Measurements from ENCODE around the gene BCAS3.
A peak's percentile ranks its signal among the peaks of the same experiment; 100 is the strongest.

The BCAS3 gene

DNA sequence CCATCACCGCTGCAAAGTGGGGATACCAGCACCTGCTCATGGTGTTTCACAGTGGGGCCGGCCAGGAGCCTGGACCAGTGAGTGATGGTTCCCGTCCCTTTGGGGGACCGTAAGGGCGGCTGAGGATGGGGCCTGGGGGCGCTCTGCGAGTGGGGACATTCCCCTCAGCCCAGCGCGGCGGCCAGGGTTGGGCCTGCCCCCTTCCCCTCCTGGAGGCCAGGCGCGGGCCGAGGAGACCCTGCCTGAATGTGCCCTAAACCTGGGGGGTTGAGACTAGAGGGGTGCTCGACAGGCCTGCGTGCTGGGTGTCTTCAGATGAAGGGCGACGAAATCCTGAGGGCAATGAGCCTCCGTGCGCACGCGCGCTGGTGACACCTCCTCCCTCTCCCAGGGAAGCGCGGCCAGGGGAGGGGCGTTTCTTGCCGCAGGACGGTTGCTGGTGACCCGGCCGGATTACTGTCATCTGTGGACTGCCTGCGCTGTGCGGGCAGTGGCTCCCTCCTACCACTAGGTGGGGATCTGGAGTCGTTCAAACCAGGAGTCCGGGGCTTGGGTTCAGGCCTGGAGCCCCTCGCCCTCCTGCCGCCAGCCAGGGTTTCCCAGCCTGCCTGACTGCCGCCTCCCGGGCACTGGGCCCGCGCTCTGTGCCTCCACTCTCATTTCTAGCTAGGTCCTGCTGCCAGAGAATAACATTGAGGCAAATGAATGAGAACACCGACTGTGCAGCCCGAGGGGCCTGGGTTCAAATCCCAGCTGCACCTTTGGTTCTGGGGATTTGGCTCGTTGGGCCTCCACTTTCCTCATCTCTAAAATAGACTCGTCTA is 739.1 kb downstream of the BCAS3 start:
- H3K4me3 ChIP-seq (replicated peaks; ENCODE audit: low read depth, low read length): peak overlapping the region; percentile 22
- TF ChIP-seq, protein P1, sequence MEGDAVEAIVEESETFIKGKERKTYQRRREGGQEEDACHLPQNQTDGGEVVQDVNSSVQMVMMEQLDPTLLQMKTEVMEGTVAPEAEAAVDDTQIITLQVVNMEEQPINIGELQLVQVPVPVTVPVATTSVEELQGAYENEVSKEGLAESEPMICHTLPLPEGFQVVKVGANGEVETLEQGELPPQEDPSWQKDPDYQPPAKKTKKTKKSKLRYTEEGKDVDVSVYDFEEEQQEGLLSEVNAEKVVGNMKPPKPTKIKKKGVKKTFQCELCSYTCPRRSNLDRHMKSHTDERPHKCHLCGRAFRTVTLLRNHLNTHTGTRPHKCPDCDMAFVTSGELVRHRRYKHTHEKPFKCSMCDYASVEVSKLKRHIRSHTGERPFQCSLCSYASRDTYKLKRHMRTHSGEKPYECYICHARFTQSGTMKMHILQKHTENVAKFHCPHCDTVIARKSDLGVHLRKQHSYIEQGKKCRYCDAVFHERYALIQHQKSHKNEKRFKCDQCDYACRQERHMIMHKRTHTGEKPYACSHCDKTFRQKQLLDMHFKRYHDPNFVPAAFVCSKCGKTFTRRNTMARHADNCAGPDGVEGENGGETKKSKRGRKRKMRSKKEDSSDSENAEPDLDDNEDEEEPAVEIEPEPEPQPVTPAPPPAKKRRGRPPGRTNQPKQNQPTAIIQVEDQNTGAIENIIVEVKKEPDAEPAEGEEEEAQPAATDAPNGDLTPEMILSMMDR (IDR thresholded peaks at IDR 0.05; ENCODE audit: low read length, missing control alignments): peak; percentile 90
- DNase-seq (ENCODE audit: low read depth): peak; percentile 87

DNA sequence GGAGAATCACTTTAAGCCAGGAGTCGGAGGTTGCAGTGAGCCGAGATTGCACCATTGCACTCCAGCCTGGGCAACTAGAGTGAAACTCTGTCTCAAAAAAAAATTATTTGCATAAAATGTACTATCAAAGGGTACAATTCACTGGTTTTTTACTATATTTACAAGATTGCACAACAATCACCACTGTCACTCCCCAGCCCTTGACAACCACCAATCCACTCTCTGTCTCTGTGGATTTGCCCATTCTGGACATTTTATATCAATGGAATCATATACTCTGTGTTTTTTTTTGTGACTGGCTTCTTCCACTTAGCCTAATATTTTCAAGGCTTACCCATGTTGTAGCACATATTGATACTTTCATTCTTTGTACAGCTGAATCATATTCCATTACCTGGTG is 740.8 kb downstream of the BCAS3 start:
- TF ChIP-seq, protein P1 (IDR thresholded peaks at IDR 0.05; ENCODE audit: low read length, missing control alignments): no peak
- DNase-seq (ENCODE audit: low read depth): no peak
- no peak overlapping the region for H3K4me3 ChIP-seq (replicated peaks; ENCODE audit: low read depth, low read length)

DNA sequence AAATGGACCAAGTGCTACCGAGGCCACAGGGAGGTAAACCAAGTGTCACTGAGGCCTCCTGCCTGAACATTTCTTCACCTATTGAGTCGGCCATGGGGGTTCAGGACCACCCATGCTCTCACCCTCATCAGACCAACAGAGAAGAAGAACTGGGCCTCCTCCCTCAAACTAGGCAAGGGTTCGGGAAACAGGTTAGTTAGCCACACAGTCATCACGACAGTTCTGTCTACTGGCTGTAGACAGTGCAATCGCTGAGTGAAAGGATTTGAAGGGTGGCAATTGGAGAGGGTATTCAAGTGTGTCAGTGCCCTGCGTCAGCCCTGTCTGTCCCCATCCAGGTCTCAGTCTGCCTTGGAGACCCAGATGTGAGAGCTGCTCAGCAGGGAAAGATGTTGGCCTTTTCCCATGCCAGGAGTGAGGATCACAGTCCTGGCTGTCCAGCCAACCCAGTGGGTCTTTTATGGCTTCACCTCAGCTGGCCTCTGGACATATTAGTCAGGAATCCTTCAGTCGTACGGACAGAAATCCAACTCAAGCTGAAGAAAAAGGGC is 741.9 kb downstream of the BCAS3 start:
- H3K4me3 ChIP-seq (replicated peaks; ENCODE audit: low read depth, low read length): no peak overlapping the region
- DNase-seq (ENCODE audit: low read depth): no peak
- TF ChIP-seq, protein P1 (IDR thresholded peaks at IDR 0.05; ENCODE audit: low read length, missing control alignments): no peak

DNA sequence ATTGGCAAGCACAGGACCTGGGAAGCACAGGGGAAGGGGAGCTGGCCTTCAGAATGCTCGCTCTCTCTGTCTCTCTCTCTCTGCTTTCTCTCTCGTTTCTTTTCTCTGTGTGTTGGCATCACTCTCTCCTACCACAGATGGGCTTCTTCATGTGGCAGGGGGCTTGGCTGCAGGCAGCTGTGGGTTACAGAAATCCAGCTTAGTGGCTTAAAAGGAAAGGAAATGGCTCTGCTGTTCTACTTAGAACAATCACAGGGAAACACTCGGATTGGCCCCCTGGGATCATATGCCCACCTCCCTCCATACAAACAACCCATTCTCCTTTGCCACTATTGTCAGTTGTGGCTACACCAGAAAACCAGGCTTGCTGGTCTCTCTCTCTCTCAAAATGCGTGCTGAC is 742.4 kb downstream of the BCAS3 start:
- no peak overlapping the region for H3K4me3 ChIP-seq (replicated peaks; ENCODE audit: low read depth, low read length)
- TF ChIP-seq, protein P1 (IDR thresholded peaks at IDR 0.05; ENCODE audit: low read length, missing control alignments): no peak
- DNase-seq (ENCODE audit: low read depth): no peak

DNA sequence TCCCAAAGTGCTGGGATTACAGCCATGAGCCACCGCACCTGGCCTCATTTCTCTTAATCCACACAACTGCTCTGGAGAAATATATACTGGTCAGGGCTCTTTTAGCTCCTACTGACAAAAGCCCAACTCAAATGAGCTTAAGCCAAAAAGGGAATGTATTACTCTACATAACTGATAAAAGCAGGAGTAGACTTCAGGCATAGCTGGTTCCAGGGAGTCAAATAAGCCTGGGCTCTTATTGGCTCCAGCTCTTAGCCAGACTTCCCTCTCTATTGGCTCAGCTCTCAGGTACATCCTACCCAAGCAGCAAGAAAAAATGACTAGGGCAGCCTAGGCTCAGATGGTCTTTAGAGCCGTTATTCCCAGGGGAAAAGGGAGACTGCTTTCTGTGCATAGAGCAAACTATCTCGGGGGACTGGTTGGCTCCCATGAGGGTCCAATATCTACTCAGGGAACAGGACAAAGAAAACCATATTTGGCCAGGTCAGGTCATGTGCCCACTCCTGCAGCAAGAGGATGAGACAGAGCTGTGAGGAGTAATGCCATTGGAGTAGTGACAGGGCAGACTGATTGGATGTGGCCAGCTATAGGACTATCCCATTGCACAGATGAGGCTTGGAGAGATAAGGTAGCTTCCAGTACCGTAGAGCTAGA is 743.2 kb downstream of the BCAS3 start:
- H3K4me3 ChIP-seq (replicated peaks; ENCODE audit: low read depth, low read length): no peak overlapping the region
- DNase-seq (ENCODE audit: low read depth): no peak
- TF ChIP-seq, protein P1 (IDR thresholded peaks at IDR 0.05; ENCODE audit: low read length, missing control alignments): no peak

DNA sequence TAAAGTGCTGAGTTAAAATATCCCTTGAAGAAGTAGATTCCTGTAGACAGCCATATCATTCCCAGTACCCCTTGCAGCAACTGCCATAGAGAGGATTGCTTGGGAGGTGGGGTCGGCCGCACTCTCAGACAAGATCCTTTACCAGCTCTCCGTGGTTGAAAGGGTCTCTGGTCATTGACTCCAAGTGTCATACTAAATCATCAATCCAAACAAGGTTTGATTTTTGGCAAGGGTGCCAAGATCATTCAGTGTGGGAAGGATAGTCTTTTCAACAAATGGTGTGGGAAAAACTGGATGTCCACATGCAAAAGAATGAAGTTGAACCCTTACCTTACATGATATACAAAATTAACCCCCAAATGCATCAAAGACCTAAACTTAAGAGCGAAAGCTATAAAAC is 743.8 kb downstream of the BCAS3 start:
- H3K4me3 ChIP-seq (replicated peaks; ENCODE audit: low read depth, low read length): no peak overlapping the region
- no peak for DNase-seq (ENCODE audit: low read depth)
- TF ChIP-seq, protein P1 (IDR thresholded peaks at IDR 0.05; ENCODE audit: low read length, missing control alignments): no peak
